Ishikawa (cell line): ENCODE measurements around the gene SPHK2.

ENCODE experiments used
- CEBPB ChIP-seq: IDR thresholded peaks from 2 replicates; pipeline ENCODE4 v1.6.1; 2012
- CREB1 ChIP-seq: IDR thresholded peaks from 2 replicates; pipeline ENCODE4 v1.6.1; 2012; ENCODE audit warnings: low read depth
- EGR1 ChIP-seq: IDR thresholded peaks from 2 replicates; pipeline ENCODE4 v1.6.1; 2012
- EP300 ChIP-seq: IDR thresholded peaks from 2 replicates; pipeline ENCODE4 v1.6.1; 2012; ENCODE audit warnings: borderline replicate concordance
- FOXM1 ChIP-seq: IDR thresholded peaks from 2 replicates; pipeline ENCODE4 v1.6.1; 2012; ENCODE audit warnings: low read depth, borderline replicate concordance
- NFIC ChIP-seq: IDR thresholded peaks from 2 replicates; pipeline ENCODE4 v1.6.1; 2012
- RAD21 ChIP-seq: IDR thresholded peaks from 2 replicates; pipeline ENCODE4 v1.6.1; 2012; ENCODE audit warnings: low read depth
- TCF12 ChIP-seq: IDR thresholded peaks from 2 replicates; pipeline ENCODE4 v1.6.1; 2012; ENCODE audit warnings: low read depth
- TF ChIP-seq, protein P1 (sequence below): IDR thresholded peaks from 2 replicates; pipeline ENCODE4 v1.6.1; 2012

DNA sequence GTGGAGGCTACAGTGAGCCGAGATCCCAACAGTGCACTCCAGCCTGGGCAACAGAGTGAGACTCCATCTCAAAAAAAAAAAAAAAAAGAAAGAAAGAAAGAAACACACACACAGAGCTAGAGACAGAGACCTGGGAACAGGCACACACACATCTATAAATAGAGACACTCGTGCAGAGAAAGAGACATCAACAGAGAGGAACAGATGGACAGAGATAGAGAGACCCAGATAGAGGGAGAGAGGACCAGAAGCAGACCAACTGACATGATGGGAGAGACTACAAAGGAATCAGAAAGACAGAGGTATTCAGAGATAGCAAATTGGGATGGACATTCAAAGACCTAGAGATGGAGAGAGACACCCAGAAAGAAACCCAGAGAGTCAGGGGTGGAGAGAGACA lies 28.8 kb downstream of the SPHK2 start:
- no peak for TF ChIP-seq CEBPB
- TF ChIP-seq, protein P1, sequence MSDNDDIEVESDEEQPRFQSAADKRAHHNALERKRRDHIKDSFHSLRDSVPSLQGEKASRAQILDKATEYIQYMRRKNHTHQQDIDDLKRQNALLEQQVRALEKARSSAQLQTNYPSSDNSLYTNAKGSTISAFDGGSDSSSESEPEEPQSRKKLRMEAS = no peak
- no peak for TF ChIP-seq RAD21
- no peak for TF ChIP-seq TCF12
- no peak for TF ChIP-seq NFIC
- no peak for TF ChIP-seq CREB1
- TF ChIP-seq EP300 = no peak
- TF ChIP-seq EGR1 = no peak
- TF ChIP-seq FOXM1 = no peak
